ENCODE measurements around the gene IL3. TPM values are rescaled to one million over a fixed set of nuclear protein-coding genes. Genes with fewer than 3 reads are reported as not detected.

Gene IL3
- total RNA-seq, 1 experiment from 2014 or later, result not detected

DNA sequence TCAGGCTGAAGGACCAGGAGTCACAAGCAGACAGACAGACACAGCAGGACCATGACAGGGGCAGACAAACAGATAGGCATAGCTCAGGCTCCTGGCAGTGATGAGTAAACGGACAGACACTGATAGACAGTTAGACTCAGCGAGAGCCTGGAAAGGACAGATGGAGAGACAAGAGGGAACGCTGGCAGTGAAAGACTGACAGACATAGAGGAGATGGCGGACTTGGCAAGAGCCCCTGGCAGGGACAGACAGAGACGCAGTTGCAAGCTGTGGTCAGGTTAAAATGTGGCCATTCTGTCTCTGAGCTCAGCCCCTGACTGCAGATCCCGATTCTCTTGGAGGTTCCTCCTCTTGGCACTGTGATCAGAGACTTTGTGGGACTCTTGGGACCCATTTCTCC, 26.7 kb downstream of the IL3 start:
- no peak for TF ChIP-seq ZNF416 (CRISPR knock-in tag; IDR thresholded peaks at IDR 0.05)
- TF ChIP-seq, protein P1, sequence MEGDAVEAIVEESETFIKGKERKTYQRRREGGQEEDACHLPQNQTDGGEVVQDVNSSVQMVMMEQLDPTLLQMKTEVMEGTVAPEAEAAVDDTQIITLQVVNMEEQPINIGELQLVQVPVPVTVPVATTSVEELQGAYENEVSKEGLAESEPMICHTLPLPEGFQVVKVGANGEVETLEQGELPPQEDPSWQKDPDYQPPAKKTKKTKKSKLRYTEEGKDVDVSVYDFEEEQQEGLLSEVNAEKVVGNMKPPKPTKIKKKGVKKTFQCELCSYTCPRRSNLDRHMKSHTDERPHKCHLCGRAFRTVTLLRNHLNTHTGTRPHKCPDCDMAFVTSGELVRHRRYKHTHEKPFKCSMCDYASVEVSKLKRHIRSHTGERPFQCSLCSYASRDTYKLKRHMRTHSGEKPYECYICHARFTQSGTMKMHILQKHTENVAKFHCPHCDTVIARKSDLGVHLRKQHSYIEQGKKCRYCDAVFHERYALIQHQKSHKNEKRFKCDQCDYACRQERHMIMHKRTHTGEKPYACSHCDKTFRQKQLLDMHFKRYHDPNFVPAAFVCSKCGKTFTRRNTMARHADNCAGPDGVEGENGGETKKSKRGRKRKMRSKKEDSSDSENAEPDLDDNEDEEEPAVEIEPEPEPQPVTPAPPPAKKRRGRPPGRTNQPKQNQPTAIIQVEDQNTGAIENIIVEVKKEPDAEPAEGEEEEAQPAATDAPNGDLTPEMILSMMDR (IDR thresholded peaks at IDR 0.05), result no peak
- TF ChIP-seq, protein P2, sequence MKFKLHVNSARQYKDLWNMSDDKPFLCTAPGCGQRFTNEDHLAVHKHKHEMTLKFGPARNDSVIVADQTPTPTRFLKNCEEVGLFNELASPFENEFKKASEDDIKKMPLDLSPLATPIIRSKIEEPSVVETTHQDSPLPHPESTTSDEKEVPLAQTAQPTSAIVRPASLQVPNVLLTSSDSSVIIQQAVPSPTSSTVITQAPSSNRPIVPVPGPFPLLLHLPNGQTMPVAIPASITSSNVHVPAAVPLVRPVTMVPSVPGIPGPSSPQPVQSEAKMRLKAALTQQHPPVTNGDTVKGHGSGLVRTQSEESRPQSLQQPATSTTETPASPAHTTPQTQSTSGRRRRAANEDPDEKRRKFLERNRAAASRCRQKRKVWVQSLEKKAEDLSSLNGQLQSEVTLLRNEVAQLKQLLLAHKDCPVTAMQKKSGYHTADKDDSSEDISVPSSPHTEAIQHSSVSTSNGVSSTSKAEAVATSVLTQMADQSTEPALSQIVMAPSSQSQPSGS (CRISPR knock-in tag; IDR thresholded peaks at IDR 0.05; ENCODE audit: borderline replicate concordance, low read depth), result no peak
- TF ChIP-seq, protein P3, sequence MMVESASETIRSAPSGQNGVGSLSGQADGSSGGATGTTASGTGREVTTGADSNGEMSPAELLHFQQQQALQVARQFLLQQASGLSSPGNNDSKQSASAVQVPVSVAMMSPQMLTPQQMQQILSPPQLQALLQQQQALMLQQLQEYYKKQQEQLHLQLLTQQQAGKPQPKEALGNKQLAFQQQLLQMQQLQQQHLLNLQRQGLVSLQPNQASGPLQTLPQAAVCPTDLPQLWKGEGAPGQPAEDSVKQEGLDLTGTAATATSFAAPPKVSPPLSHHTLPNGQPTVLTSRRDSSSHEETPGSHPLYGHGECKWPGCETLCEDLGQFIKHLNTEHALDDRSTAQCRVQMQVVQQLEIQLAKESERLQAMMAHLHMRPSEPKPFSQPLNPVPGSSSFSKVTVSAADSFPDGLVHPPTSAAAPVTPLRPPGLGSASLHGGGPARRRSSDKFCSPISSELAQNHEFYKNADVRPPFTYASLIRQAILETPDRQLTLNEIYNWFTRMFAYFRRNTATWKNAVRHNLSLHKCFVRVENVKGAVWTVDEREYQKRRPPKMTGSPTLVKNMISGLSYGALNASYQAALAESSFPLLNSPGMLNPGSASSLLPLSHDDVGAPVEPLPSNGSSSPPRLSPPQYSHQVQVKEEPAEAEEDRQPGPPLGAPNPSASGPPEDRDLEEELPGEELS (CRISPR knock-in tag; IDR thresholded peaks at IDR 0.05), result no peak
- no peak for TF ChIP-seq ZNF219 (CRISPR knock-in tag; IDR thresholded peaks at IDR 0.05; ENCODE audit: borderline replicate concordance)
- TF ChIP-seq ZNF317 (CRISPR knock-in tag; IDR thresholded peaks at IDR 0.05; ENCODE audit: borderline replicate concordance, low read depth), result no peak
- TF ChIP-seq ETV6 (CRISPR knock-in tag; IDR thresholded peaks at IDR 0.05), result no peak
- no peak for TF ChIP-seq ZNF232 (CRISPR knock-in tag; IDR thresholded peaks at IDR 0.05)
- TF ChIP-seq, protein P4, sequence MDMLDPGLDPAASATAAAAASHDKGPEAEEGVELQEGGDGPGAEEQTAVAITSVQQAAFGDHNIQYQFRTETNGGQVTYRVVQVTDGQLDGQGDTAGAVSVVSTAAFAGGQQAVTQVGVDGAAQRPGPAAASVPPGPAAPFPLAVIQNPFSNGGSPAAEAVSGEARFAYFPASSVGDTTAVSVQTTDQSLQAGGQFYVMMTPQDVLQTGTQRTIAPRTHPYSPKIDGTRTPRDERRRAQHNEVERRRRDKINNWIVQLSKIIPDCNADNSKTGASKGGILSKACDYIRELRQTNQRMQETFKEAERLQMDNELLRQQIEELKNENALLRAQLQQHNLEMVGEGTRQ (CRISPR knock-in tag; IDR thresholded peaks at IDR 0.05), result no peak
- TF ChIP-seq, protein P5, sequence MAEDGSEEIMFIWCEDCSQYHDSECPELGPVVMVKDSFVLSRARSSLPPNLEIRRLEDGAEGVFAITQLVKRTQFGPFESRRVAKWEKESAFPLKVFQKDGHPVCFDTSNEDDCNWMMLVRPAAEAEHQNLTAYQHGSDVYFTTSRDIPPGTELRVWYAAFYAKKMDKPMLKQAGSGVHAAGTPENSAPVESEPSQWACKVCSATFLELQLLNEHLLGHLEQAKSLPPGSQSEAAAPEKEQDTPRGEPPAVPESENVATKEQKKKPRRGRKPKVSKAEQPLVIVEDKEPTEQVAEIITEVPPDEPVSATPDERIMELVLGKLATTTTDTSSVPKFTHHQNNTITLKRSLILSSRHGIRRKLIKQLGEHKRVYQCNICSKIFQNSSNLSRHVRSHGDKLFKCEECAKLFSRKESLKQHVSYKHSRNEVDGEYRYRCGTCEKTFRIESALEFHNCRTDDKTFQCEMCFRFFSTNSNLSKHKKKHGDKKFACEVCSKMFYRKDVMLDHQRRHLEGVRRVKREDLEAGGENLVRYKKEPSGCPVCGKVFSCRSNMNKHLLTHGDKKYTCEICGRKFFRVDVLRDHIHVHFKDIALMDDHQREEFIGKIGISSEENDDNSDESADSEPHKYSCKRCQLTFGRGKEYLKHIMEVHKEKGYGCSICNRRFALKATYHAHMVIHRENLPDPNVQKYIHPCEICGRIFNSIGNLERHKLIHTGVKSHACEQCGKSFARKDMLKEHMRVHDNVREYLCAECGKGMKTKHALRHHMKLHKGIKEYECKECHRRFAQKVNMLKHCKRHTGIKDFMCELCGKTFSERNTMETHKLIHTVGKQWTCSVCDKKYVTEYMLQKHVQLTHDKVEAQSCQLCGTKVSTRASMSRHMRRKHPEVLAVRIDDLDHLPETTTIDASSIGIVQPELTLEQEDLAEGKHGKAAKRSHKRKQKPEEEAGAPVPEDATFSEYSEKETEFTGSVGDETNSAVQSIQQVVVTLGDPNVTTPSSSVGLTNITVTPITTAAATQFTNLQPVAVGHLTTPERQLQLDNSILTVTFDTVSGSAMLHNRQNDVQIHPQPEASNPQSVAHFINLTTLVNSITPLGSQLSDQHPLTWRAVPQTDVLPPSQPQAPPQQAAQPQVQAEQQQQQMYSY (CRISPR knock-in tag; IDR thresholded peaks at IDR 0.05), result no peak
- Mint-ChIP-seq H3K36me3 (no peaks in the 10 kb centered on the region), H3K4me1 (no peaks in the 10 kb centered on the region), H3K4me3 (no peak overlapping the region), H3K27me3 (ENCODE audit: low read depth) (no peaks in the 10 kb centered on the region), H3K9me3 (no peaks in the 10 kb centered on the region), H3K27ac (no peak overlapping the region)
- ChIA-PET CTCF (no interaction called here), POLR2A (no interaction called here)
- DNase-seq (ENCODE audit: low spot score) (no peak), ATAC-seq (no peak)

DNA sequence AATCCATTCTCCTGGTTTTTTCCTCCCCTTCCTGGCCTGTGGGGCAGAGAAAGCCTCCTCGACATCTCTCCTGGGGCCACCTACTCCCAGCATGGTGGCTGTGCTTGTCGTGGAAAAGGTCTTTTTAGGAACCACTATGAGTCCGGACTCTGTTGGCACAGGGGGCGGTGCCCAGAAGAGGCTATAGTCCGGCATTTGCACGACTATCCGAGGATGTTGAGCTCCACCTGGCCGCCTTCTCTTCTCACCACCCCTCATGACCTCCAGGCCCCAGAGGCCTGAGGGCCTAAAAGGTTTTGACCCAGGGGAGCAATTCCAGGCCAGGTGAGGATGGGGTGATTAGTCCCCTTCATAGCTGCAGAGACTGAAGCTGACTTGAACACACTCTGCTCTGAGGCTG, 27.2 kb downstream of the IL3 start:
- Mint-ChIP-seq H3K4me3 (no peak overlapping the region), H3K27ac (no peak overlapping the region), H3K9me3 (no peaks in the 10 kb centered on the region), H3K36me3 (no peaks in the 10 kb centered on the region), H3K27me3 (ENCODE audit: low read depth) (no peaks in the 10 kb centered on the region), H3K4me1 (no peaks in the 10 kb centered on the region)
- ChIA-PET POLR2A (no interaction called here), CTCF (no interaction called here)
- DNase-seq (ENCODE audit: low spot score) (no peak), ATAC-seq (no peak)
- TF ChIP-seq NFYB (CRISPR knock-in tag; conservative IDR thresholded peaks at IDR 0.05; ENCODE audit: low read depth) (no peak), JAZF1 (CRISPR knock-in tag; IDR thresholded peaks at IDR 0.05) (no peak), ZNF263 (CRISPR knock-in tag; IDR thresholded peaks at IDR 0.05; ENCODE audit: low read depth) (no peak), ESRRA (CRISPR knock-in tag; IDR thresholded peaks at IDR 0.05; ENCODE audit: borderline replicate concordance) (no peak), ATF1 (CRISPR knock-in tag; IDR thresholded peaks at IDR 0.05) (no peak), ELF4 (CRISPR knock-in tag; IDR thresholded peaks at IDR 0.05; ENCODE audit: low read depth) (no peak)
- TF ChIP-seq, protein P1 (IDR thresholded peaks at IDR 0.05), result no peak
- TF ChIP-seq, protein P6, sequence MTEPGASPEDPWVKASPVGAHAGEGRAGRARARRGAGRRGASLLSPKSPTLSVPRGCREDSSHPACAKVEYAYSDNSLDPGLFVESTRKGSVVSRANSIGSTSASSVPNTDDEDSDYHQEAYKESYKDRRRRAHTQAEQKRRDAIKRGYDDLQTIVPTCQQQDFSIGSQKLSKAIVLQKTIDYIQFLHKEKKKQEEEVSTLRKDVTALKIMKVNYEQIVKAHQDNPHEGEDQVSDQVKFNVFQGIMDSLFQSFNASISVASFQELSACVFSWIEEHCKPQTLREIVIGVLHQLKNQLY (CRISPR knock-in tag; IDR thresholded peaks at IDR 0.05), result no peak
- TF ChIP-seq, protein P7, sequence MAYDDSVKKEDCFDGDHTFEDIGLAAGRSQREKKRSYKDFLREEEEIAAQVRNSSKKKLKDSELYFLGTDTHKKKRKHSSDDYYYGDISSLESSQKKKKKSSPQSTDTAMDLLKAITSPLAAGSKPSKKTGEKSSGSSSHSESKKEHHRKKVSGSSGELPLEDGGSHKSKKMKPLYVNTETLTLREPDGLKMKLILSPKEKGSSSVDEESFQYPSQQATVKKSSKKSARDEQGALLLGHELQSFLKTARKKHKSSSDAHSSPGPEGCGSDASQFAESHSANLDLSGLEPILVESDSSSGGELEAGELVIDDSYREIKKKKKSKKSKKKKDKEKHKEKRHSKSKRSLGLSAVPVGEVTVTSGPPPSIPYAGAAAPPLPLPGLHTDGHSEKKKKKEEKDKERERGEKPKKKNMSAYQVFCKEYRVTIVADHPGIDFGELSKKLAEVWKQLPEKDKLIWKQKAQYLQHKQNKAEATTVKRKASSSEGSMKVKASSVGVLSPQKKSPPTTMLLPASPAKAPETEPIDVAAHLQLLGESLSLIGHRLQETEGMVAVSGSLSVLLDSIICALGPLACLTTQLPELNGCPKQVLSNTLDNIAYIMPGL (CRISPR knock-in tag; IDR thresholded peaks at IDR 0.05), result no peak

All from WTC11 (cell line).